GM19324 (cell line): ENCODE data around the gene SLC25A25.

ENCODE experiments used
- ATAC-seq: cut with Tn5 transposase; IDR thresholded peaks from one replicate; pipeline ENCODE4 v1.9.1; 2021; ENCODE audit warnings: mild to moderate bottlenecking, moderate library complexity; ENCODE audit not compliant: unreplicated experiment, low FRiP score

SLC25A25 gene

GRCh38 chr9:128155736-128156500 lies 87.9 kb downstream of the SLC25A25 start:
- no peak for ATAC-seq
